CD4-positive, alpha-beta T cell treated with Interleukin-6 for 4 hours (primary cell): ENCODE data around the gene KPNB1.
A peak's percentile ranks its signal among the peaks of the same experiment; 100 is the strongest.

Experiments used
- DNase-seq: peaks from one replicate; pipeline ENCODE4 v3.0.0-alpha.2; 2020; ENCODE audit warnings: mixed read lengths

The KPNB1 gene

DNA sequence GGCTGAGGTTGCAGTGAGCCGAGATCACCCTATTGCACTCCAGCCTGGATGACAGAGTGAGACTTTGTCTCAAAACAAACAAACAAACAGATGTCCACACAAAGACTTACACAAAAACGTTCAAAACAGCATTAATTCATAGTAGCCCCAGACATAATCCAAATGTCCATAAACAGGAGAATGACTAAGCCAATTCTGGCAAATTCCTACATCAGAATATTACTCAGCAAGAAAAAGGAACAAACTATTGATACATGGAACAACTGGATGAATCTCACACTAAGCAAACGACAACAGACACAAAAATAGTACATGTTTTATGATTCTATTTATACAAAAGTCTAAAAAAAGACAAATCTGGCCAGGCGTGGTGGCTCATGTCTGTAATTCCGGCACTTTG, 10.8 kb upstream of the KPNB1 start:
- DNase-seq, result no peak

DNA sequence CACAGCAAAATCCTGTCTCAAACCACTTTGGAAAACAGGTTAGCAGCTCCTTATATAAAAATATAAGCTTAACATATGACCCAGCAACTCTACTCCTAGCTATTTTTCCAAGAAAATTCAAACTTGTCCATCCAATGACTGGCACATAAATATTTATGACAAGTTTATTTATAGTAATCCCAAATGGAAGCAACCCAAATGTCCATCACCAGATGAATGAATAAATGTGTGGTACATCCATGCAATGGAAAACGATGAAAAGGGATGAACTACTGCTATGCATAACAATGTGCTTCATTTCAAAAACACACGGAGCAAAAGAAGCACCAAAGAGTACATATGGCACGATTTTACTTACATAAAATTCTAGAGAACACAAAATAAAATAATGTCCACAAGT, 9.6 kb upstream of the KPNB1 start:
- no peak for DNase-seq

DNA sequence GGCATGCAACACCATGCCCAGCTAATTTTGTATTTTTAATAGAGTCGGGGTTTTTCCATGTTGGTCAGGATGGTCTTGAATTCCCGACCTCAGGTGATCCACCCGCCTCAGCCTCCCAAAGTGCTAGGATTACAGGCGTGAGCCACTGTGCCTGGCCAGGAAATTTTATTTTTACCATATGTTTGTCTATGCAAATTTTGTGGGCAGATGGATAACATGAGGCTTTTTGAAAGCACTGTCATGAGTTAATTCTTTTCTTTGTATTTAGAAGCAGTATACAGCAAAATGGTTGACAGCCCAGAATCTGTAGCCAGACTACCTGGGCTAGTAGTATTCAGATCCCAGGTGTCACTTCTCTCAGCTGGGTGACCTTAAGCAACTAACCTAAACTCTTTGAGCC, 8.5 kb upstream of the KPNB1 start:
- DNase-seq, result no peak

DNA sequence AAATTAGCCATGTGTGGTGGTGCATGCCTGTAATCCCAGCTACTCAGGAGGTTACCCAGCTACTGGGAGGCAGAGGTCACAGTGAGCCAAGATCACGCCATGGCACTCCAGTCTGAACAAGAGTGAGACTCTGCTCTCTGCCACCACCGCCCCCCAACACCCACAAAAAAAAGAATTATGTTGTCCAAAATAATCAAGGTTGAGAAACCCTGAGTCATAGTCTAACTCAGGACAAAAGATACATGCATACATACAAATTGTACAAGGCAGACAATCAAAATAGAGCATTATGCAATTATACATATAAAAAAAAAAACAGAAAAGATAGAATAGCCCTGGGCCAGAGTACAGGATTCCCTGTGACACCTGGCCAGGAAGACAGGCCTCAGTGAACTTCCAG, 6.6 kb upstream of the KPNB1 start:
- DNase-seq, result no peak

DNA sequence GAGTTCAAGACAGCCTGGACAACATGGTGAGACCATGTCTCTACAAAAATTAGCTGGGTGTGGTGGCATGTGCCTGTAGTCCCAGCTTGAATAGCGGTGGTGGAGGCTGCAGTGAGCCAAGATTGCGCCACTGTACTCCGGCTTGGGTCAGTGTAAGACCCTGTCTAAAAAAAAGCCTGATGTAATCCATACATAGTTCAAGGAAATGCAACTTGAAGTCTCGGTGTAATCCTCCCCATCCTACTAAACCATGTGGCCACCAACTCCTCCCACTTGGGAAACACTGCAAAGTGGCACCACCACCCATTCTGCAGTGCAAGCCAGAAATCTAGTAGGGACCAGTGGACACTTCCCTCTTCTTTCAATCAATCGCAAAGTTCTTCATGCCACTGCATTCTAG, 5.4 kb upstream of the KPNB1 start:
- DNase-seq, result no peak

DNA sequence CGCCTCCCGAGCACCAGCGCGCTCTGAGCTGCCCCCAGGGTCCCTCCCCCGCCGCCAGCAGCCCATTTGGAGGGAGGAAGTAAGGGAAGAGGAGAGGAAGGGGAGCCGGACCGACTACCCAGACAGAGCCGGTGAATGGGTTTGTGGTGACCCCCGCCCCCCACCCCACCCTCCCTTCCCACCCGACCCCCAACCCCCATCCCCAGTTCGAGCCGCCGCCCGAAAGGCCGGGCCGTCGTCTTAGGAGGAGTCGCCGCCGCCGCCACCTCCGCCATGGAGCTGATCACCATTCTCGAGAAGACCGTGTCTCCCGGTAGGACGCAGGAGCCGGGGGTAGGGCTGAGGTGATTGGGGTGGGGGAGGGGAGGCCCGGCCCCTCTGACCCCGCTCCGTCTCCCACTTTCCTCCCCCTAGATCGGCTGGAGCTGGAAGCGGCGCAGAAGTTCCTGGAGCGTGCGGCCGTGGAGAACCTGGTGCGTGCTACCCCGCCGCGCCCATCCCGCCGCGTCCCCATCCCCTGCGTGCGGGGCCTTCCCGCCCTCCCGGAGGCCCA, 329 bp downstream of the KPNB1 start:
- DNase-seq, result no peak

DNA sequence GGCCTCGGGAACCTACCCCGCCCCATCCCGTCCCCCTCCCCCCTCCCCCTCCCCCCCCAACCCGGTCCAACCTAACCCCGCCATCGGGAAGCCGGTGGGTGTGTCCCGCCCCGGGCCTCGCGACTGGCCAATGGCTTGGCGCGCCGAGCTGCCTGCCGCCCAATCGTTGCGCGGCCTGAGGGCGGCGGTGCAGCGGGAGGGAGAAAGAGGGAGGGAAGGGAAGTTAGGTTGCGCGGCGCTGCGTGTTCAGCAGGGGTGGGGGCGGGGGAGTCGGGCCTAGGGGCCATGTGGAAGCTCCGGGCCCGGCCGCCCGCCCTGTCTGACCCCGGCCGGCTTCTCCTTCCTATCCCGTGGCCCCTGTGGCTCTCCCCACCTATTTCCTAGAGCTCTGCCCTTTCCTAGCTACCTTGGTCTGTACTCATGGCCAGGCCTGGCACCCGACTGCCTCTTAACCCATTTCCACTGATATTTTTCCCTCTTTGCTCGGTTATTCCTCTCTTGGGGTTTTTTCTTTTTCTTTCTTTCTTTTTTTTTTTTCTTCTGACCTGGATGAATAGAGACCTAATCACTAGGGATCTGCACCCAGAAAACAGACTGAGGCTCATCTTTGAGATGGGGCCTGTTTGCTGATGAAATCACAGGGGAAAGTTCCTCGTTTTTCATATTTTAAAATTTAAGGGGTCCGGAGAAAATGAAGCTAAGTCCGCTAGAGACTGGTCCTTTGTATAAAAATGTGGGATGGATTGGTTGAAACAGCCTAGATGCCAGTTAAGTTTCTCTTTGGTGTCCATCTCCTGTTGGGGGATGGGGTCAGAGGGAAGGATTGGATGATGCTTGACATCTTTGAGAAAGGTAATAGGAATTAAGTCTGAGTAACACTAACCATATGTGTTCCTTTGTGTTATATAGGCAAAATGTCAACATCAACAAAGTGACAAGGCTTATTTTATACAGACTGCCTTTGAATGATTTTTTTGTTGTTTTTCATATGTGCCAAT, 1.1 kb downstream of the KPNB1 start:
- DNase-seq, result peak; percentile 96

DNA sequence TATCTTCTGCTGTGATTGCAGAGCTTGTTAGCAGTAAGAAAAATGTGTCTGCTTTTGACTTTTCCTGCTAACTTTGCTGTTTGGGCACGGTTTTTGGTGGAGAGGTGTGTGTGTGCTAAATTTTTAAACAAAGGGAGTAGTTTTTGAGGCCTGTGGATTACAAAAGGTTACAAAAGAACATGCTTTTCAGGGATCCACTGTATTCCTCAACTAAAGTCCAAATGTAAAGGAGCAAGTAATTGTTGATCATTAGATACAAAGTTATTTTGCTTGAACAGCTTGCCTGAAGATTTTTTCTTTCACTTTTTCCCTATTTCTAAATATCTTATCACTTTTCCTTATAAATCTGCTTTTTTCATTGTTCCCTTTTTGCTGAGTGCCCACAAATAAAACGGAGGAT, 2.0 kb downstream of the KPNB1 start:
- no peak for DNase-seq

DNA sequence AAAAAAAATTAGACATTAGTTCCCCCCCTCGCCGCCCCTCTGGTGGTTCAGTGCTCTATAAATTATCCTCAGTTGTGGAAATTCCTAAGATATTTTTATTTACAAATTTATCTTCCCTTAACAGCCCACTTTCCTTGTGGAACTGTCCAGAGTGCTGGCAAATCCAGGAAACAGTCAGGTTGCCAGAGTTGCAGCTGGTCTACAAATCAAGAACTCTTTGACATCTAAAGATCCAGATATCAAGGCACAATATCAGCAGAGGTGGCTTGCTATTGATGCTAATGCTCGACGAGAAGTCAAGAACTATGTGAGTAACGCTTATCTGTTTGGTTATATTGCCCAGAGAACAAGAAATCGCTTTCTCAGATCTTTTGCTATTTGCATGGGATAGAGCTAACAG, 2.9 kb downstream of the KPNB1 start:
- no peak for DNase-seq

DNA sequence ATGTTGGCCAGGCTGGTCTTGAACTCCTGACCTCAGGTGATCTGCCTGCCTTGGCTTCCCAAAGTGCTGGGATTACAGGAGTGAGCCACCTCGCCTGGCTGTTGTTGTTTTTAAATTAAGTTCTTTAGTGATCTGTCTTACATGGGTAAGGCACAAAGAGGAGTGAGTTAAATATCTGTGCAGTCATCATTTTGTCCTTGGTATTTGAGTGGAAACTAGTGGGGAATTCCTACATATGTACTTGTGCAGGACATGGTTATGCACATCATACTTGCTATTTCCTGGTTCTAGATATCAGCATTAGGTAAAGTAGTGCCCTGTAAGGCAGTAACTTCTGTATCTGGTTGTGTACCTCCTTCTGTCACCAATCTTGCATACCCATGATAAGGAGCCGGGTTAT, 3.7 kb downstream of the KPNB1 start:
- DNase-seq, result no peak

DNA sequence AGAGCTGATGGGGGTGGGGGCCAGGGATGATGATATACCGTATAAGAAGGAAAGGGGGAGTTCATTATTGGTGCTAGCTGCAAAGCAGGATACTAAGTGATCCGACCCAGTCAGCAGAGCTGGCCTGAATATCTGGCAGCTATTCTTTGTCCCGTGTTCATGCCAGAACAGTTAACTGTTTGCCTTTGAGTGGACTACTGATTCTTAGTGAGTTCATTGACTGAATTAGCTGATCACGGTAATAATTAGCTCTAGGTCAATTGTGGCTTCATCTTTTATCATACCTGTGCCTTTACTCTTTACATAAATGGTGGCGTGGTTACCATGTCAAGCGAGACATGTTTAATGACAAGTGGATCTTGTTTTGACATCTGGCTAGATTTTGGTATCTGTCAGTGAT, 5.3 kb downstream of the KPNB1 start:
- DNase-seq, result no peak

DNA sequence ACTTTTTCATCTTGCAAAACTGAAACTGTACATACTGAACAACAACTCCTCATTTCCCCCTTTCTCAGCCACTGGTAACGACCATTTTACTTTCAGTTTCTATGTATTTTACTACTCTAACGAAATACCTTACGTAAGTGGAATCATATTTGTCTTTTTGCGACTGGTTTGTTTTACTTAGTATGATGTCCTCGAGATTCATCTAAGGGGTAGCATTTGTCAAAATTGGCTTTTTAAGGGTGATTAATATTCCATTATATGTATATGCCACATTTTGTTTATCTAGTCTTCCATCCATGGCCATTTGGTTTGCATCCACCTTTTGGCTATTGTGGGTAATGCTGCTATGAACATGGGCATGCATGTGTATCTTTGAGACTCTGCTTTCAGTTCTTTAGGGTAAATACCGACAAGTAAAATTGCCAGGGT, 10.4 kb downstream of the KPNB1 start:
- DNase-seq, result peak; percentile 19

DNA sequence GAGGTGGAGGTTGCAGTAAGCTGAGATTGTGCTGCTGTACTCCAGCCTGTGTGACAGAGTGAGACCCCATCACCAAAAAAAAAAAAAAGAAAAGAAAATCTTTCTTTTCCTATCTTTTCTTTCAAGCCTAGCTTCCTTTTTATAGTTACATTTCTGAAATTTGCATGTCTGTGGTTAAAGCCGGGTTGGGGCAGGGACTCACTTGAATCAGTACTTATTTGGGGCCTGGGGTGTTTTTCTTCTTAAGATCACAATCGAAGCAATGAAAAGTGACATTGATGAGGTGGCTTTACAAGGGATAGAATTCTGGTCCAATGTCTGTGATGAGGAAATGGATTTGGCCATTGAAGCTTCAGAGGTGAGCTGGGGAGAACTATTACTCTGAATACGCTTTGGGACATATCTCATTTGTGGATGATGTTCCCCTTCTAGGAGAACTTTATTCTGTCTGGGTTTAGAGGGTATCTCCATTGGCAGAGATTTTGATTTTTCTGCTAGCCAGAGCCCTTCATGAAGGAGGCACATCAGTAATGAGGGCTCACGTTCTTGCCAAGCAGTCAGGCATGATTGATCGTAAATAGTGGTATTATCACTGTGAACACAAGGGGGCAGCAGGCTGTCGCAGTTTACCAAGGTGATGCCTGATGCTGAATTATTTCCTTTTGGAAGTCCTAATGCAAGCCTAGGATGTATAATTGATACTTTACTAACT, 14.3 kb downstream of the KPNB1 start:
- peak; percentile 69 for DNase-seq

DNA sequence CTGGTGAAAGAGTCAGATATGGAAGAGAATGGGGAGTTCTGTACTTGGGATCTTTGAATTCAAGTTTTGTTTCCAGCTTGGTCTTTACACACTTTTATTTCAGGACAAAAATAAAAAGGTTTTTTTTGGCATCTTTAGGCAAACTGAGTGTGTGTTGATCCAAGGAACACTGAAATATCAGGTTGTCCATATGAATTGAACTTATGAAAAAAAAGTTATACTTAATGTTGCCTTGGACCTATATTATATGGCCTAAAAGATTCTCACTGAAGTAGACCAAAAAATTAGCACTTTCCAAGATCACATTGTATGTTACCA, 14.9 kb downstream of the KPNB1 start:
- no peak for DNase-seq

DNA sequence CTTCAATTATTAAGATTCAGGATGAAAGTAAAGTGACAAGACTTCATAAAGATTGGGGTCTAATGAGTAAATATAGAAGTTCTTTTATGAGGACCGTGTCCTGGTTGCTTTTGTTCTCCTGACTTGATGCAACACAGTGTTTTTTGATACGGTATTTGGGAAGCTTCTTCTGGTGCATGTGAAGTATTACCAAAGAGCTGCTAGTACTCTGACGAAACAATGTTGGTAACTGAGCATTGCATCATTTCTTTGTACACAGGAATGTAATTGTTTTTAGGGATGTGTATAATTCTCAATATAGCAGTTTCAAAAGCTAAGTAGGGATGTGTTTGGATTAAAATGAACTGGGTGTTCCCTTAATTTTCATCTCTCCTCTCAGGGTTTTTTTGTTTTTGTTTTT, 15.9 kb downstream of the KPNB1 start:
- no peak for DNase-seq

DNA sequence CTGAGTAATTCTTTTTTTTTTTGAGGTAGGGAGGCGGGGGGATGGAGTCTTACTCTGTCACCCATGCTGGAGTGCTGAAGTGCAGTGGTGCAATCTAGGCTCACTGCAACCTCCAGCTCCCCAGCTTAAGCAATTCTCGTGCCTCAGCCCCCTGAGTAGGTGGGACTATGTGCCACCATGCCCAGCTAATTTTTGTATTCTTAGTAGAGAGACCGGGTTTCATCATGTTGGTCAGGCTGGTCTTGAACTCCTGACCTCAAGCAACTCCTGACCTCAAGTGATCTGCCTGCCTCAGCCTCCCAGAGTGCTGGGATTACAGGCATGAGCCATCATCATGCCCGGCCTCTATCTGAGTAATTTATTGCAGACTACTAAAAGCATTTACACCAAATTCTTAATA, 19.4 kb downstream of the KPNB1 start:
- DNase-seq, result no peak

DNA sequence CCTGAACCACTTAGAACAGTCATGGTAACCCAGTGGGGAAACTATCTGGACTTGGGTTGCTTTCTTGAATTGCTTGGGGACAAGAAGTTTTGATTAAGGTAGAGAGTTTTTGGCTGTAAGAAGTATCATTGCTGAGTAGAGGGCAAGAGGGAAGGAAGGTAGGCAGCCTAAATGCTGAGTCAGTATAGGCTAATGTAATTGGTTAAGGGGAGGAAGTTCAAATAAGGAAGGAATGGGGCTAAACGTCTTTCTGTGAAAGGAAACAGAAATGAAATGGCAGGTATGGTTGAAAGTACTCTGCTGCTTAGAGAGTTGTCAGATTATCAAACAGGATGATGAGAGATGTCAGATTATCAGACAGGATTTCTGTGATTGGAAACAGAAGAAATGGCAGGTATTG, 20.3 kb downstream of the KPNB1 start:
- no peak for DNase-seq

DNA sequence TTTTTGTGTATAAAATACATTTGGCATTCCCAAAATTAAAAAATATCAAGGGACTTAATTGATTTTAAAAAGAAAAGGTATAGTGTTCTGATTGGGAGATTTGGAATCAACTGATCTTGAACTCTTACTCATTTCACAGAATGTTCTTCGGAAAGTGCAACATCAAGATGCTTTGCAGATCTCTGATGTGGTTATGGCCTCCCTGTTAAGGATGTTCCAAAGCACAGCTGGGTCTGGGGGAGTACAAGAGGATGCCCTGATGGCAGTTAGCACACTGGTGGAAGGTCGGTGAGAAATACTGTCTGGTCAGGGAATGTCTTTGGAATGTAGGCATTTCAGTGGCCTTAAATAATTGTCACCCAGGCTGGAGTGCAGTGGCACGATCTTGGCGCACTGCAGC, 24.8 kb downstream of the KPNB1 start:
- no peak for DNase-seq

DNA sequence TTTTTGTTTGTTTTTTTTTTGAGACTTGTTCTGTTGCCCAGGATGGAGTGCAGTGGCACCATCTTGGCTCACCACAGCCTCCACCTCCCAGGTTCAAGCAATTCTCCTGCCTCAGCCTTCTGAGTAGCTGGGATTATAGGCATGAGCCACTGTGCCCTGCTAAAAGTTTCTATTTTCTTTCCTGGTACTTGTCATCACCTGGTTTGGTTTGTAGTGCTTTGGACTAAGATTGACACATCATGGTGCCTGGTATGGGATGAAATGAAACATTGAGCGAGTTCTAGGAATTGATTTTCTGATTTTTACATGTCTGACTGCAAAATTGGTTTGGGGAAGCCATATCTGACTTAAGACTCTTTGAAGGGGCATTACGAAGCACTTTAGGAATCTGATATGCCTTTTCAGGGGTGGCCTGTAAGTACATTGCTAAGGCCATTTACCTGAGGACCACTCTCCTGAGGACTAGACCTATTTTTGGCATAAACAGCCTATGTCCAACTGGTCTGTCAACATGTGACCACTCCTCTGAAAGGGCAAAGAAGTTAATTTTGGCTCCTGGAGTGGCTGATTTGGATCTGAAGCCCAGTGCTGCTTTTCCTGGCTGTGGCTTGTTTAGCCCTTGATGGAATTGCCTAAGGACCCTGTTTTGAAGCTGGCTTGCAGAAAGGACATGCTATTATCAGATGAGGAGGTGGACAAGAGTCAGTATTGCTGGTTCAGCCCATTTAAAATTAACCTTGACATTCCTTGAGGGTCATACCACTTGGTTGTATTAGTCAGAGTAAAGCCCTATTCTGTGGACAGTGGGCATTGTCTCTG, 25.9 kb downstream of the KPNB1 start:
- no peak for DNase-seq

DNA sequence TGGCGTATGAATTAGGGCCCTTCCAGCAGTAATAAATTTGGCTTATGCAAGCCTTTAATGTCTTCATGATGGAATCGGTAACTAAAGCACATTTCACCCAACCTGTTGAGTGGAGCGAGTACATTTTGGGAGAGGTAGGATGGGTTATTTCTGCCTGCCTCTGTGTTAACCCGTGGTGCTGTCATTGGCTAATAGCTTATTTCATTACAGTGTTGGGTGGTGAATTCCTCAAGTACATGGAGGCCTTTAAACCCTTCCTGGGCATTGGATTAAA, 26.4 kb downstream of the KPNB1 start:
- no peak for DNase-seq

DNA sequence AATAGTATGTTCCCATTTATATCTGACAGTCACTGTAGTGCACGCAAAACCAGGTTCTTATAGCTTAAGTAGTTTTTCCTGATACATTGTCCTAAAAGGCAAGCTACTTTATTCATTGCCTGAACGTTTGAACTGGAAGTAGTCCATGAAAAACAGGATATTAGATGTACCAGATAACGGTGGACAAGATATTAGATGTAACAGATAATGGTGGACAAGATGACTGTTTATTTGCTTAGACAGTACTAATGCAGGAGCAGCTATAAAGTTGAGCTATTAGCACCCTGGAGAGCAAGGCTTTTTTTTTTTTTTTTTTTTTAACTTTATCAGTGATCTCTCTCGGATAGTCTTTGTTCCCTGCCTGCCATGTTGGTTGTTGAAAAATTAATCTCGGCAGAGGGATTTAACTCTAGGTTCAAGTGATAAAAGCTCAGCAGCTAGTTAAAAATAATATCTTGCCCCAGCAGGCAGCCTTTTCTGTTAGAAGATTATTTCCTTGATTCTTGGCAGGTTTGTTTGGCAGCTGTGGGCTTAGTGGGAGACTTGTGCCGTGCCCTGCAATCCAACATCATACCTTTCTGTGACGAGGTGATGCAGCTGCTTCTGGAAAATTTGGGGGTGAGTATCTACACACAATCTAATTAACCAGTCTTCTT, 26.9 kb downstream of the KPNB1 start:
- no peak for DNase-seq

DNA sequence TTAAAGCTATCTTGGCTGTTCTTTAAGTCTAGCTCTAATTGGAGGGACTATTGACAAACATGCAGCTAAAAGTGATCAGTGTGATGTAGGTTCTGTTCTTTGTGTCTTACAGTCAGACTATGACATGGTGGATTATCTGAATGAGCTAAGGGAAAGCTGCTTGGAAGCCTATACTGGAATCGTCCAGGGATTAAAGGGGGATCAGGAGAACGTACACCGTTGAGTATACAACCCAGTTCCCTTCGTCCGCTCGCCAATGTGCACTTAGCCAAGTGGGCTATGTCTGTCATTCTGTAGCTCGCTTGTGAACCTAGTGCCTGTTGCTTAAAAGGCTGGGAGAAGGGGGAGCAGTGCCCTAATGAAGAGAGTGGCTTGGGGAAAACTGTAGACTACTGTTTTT, 28.5 kb downstream of the KPNB1 start:
- DNase-seq, result no peak

DNA sequence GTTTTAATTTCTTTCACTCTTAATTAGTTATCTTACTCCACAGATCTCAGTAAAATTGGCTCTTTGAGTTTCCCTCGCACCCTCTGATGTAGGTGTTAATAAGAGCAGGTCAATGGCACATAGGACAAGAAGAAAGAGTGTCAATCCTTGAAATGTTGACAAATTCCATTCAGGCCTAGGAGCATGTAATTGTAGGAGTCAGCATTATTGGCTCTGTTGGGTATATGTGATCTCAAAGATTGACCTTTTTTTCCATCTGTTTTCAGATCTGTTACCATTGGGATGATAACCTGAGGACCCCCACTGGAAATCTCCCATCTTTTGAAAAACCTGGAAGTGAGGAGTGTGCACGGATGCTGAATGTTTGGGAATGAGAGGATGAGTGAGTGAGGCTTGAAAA, 32.4 kb downstream of the KPNB1 start:
- DNase-seq, result no peak
